HG03432 (cell line): Measurements from ENCODE around the gene ZNF221.

Source experiments
- ATAC-seq: cut with Tn5 transposase; IDR thresholded peaks from one replicate; pipeline ENCODE4 v1.9.1; 2021; ENCODE audit warnings: mild to moderate bottlenecking, moderate library complexity; ENCODE audit not compliant: unreplicated experiment

The ZNF221 gene

GRCh38 chr19:43956827-43957226, 5.8 kb downstream of the ZNF221 start:
- ATAC-seq, result no peak

- ATAC-seq, result no peak
Observed at GRCh38 chr19:43957891-43958290, 6.9 kb downstream of the ZNF221 start.

- no peak for ATAC-seq
Observed at GRCh38 chr19:43960411-43960810, 9.4 kb downstream of the ZNF221 start.

- no peak for ATAC-seq
Observed at GRCh38 chr19:43966079-43966694, 15.2 kb downstream of the ZNF221 start.

DNA sequence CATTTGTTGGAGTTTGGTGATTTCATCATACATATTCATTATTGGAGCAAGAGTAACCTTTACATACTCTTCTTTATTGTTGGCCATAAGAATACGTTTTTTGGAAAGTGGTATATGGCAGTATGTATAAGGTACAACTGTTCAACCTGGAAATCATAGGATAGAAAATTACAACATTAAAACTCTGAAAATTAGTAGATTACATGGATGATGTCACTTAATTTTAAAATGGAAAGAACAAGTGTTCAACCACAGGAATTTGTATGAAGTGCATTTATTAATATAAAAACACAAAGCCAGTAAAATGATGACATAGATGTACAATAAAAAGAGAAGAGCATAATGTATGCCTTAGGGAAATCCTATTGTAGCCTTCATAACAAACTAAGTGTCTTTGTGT, 25.7 kb downstream of the ZNF221 start:
- ATAC-seq, result no peak

DNA sequence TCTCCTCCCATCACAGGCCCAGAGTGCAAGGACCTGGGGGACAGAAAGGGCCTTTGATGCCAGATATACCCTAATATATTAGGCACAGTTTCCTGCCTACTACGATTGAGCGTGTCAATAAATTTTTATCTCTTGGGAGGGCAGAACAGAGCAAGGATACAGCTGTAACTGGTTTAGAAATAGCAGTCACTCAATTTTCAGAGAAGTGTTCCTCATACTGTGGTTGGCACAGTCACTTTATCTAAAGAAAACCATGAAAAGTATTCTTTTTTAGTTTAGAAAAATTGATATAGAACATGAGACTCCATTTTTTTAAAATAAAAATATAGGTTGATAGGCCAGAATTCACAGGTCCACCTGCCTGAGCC, 32.5 kb downstream of the ZNF221 start:
- peak; percentile 32 for ATAC-seq

GRCh38 chr19:43983912-43984686, 33.1 kb downstream of the ZNF221 start, which contains the start of gene ZNF155:
TSS of gene ZNF155 (plus strand) at chr19:43984188. CDS start at chr19:43988544, 4,356 bp downstream.
- ATAC-seq, result peak; percentile 80

GRCh38 chr19:43984687-43985000, 33.6 kb downstream of the ZNF221 start:
- ATAC-seq, result peak; percentile 26

DNA sequence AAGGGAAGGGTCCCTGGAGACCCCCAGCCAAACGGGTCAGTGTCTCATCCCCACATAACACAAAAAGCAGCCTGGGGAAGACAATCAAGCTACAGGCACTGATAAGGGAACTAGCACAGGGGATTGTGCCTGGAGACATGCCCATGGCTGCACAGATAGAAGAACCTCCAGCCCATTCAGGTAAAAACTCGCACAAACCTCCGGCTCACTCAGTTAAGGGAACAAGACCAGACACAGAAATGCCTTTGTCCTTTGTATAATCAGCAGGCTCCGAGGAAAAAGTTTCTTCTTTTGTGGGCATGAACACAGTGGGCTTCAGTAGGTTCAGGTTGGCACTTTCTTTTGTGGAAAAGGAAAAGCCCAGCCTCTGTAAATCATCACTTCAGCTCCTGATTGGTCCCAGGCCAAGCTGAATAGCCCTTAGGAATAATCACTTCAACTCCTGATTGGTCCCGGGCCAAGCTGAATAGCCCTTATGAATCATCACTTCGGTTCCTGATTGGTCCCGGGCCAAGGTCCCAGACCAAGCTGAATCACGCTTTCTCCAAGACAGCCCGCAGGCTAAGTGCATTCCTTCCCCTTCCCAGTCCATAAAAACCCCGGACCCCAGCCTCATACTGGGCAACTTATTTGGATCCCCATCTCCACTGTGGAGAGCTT, 46.7 kb downstream of the ZNF221 start:
- no peak for ATAC-seq

DNA sequence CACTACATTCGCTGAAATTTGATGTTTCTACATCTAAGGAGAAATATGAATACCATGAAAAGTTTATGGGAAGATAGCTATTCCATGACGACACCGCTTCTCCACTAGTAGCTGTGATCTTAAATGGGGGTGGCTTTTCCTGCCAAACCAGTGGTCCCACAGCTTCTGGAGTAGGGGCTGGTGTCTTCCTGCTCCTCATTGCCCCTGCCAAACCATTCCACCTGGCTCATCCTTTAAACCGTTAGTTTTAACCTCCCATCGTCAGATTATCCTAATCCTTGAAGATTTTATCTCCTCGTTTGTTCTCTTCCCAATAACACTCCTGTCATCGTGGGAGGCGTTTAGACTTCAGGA, 51.2 kb downstream of the ZNF221 start:
- ATAC-seq, result no peak

DNA sequence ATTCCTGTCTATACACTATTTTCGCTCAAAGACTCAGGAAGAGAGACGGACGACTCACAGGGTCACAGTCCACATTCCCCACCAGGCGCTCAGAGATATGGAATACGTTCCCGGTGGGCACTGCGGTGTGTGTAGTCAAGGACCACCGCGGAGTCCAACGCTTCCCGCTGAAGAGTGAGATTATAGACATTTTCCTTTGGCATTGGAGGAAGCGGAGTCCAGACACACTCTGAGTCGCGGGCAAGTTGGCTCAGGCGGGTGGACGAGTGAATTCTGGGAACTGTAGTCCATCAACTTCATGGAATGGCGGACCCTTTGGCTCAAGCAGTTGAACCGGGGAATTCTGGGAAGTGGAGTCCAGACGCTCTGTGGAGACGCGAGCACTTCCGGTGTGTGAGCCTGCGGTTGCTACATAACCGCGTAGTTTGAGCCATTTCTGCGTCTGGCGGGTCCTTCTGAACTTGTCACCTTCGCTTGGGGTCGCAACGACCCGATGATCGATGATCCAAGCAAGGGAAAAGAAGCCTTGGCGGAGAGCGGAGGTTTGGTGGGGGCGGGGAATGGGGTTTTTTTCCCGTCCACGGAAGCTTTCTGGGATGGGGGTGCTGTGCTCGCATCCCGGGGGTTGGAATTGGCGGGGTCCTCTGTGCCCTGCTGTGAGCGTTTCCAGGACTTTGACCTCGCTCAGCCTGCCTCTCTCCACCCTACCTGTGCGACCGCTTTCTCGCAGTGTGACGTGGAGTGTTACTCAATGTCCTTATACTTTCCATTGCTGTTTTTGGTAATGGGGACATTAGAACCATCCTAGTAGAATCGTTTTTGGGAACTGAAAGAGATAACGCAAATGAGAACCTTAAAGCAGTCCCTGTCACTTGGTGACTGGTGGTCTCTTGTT, 51.8 kb downstream of the ZNF221 start, which contains the start of gene ZNF230:
Gene ZNF230, plus strand, starts transcription at position 392 of the 895 bp plus-strand sequence. CDS start 4,122 bp downstream, outside the sequence.
- ATAC-seq, result peak; percentile 87

DNA sequence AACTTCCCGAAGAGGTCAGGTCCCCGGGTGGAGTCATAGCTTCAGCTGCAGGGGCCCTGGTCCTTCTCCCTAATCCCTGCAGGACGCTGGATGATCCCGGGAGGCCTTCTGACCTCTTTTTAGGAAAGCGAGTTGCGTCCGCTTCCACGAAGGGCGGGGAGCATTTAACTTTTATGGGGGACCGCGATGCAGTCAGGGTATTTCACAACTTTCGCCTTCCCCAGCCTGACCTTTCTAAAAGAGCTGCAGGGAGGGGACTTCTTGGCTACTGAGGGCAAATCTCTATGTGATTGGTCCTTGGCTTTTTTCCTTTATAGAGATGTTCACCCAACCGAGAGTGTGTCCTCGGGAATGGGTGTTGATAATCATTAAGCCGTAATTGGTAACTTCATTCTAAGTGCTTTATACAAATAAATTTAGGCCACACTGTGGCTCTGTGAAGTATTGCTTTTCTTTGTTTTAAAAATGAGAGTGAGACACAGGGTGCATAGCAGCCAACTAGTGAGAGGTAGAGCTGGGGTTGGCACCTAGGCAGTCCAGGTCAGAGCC, 52.5 kb downstream of the ZNF221 start:
- peak; percentile 34 for ATAC-seq

- ATAC-seq, result no peak
Observed at GRCh38 chr19:44005973-44006372, 54.9 kb downstream of the ZNF221 start.

DNA sequence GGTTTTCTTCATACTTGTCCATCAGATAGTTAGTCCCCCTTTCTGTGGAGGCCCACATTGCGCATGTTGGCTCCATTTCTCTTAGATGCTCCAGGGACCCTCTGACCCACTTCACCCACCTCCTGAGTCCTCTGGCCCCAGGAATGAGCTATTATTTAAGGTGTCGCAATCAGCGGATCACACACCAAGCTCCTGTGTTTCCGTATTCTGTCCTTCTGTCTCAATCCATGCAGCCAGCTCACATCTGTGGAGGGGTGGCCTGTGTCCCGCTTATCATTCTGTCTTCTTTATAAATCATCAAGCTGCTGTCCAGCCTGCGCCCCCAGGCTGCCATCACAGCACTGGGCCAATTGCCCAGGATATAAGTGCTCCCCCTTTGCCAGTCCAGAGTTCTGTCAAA, 56.4 kb downstream of the ZNF221 start:
- no peak for ATAC-seq

DNA sequence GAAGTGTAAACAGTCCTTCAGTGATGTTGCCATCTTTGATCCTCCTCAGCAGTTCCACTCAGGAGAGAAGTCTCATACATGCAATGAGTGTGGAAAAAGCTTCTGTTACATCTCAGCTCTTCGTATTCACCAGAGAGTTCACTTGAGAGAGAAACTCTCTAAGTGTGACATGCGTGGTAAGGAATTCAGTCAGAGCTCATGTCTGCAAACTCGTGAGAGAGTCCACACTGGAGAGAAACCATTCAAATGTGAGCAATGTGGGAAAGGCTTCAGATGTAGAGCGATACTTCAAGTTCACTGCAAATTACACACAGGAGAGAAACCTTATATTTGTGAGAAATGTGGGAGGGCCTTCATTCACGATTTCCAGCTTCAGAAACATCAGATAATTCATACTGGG, 59.4 kb downstream of the ZNF221 start:
- ATAC-seq, result no peak
